NT2/D1 (cell line): ENCODE data around the gene FTSJ3.
"Not testable (repeated sequence)": the region's sequence is repeated elsewhere in the genome, so short reads cannot be mapped to it uniquely, and the experiment has no call there.

Source experiments
- DNase-seq: peaks from one replicate; pipeline ENCODE4 v3.0.0-alpha.2; 2011; ENCODE audit warnings: low read depth, low spot score
- H3K27me3 ChIP-seq: 2 replicates; pipeline ENCODE4 v1.6.0; 2011; ENCODE audit warnings: mild to moderate bottlenecking; ENCODE audit not compliant: insufficient read length, insufficient read depth
- H3K36me3 ChIP-seq: 2 replicates; pipeline ENCODE4 v1.6.1; 2011; ENCODE audit warnings: mild to moderate bottlenecking, low read length, mixed read lengths; ENCODE audit not compliant: insufficient read depth, insufficient read length
- H3K4me1 ChIP-seq: 2 replicates; pipeline ENCODE4 v1.5.1; 2011; ENCODE audit not compliant: insufficient read depth, insufficient read length
- H3K4me3 ChIP-seq: 2 replicates; pipeline ENCODE4 v1.5.1; 2011; ENCODE audit warnings: low read depth; ENCODE audit not compliant: insufficient read length
- H3K9ac ChIP-seq: 2 replicates; pipeline ENCODE4 v1.6.0; 2011; ENCODE audit warnings: low read depth; ENCODE audit not compliant: insufficient read length
- H3K9me3 ChIP-seq: 2 replicates; pipeline ENCODE4 v1.5.1; 2011; ENCODE audit warnings: mild to moderate bottlenecking, low read length; ENCODE audit not compliant: insufficient read depth
- SUZ12 ChIP-seq: IDR thresholded peaks from 2 replicates; pipeline ENCODE4 v1.6.1; 2011; ENCODE audit not compliant: insufficient read length, insufficient read depth; ENCODE audit errors: extremely low read depth
- YY1 ChIP-seq: IDR thresholded peaks from 2 replicates; pipeline ENCODE4 v1.6.1; 2011; ENCODE audit not compliant: insufficient read length, insufficient read depth
- ZNF274 ChIP-seq: IDR thresholded peaks from 2 replicates; pipeline ENCODE4 v1.6.1; 2011; ENCODE audit warnings: mild to moderate bottlenecking, low read depth, low read length

The FTSJ3 gene

GRCh38 chr17:63809970-63810369 is 17.5 kb downstream of the FTSJ3 start:
- Histone ChIP-seq H3K36me3 (peaks cover 93% of the 10 kb centered on the region), H3K27me3 (no peaks in the 10 kb centered on the region), H3K9ac (no peak overlapping the region), H3K9me3 (no peaks in the 10 kb centered on the region), H3K4me3 (no peak overlapping the region), H3K4me1 (no peaks in the 10 kb centered on the region)
- no peak for DNase-seq
- TF ChIP-seq YY1, result no peak
- no peak for TF ChIP-seq ZNF274
- TF ChIP-seq SUZ12, result no peak

GRCh38 chr17:63805591-63805990 is 21.9 kb downstream of the FTSJ3 start:
- no peak overlapping the region for H3K9ac ChIP-seq
- TF ChIP-seq SUZ12 (no peak), ZNF274 (no peak), YY1 (no peak)

GRCh38 chr17:63804328-63804727 is 23.1 kb downstream of the FTSJ3 start:
- TF ChIP-seq SUZ12 (no peak), ZNF274 (no peak), YY1 (no peak)
- H3K36me3 ChIP-seq, result peaks cover 86% of the 10 kb centered on the region

More at GRCh38 chr17:63805591-63805990, 21.9 kb downstream of the FTSJ3 start:
- Histone ChIP-seq H3K36me3 (peaks cover 86% of the 10 kb centered on the region), H3K9me3 (no peaks in the 10 kb centered on the region), H3K4me1 (no peaks in the 10 kb centered on the region), H3K27me3 (no peaks in the 10 kb centered on the region), H3K4me3 (no peak overlapping the region)
- no peak for DNase-seq

GRCh38 chr17:63800783-63801182 is 26.7 kb downstream of the FTSJ3 start:
- no peak for TF ChIP-seq ZNF274
- no peak for TF ChIP-seq SUZ12
- no peak for TF ChIP-seq YY1
- Histone ChIP-seq H3K4me1 (no peaks in the 10 kb centered on the region), H3K36me3 (peaks cover 89% of the 10 kb centered on the region), H3K27me3 (no peaks in the 10 kb centered on the region), H3K9ac (no peak overlapping the region), H3K9me3 (no peaks in the 10 kb centered on the region), H3K4me3 (no peak overlapping the region)
- no peak for DNase-seq

More at GRCh38 chr17:63804328-63804727, 23.1 kb downstream of the FTSJ3 start:
- no peak for DNase-seq
- H3K4me3 ChIP-seq, result no peak overlapping the region
- no peak overlapping the region for H3K9ac ChIP-seq
- H3K27me3 ChIP-seq, result no peaks in the 10 kb centered on the region
- H3K4me1 ChIP-seq, result no peaks in the 10 kb centered on the region
- no peaks in the 10 kb centered on the region for H3K9me3 ChIP-seq

- TF ChIP-seq YY1 (no peak), SUZ12 (no peak), ZNF274 (no peak)
- H3K36me3 ChIP-seq, result peaks cover 91% of the 10 kb centered on the region
- H3K4me3 ChIP-seq, result no peak overlapping the region
- H3K4me1 ChIP-seq, result no peaks in the 10 kb centered on the region
- H3K27me3 ChIP-seq, result no peaks in the 10 kb centered on the region
- no peaks in the 10 kb centered on the region for H3K9me3 ChIP-seq
- no peak overlapping the region for H3K9ac ChIP-seq
- no peak for DNase-seq
These were observed 28.8 kb downstream of the FTSJ3 start for GRCh38 chr17:63798572-63799106.

- H3K36me3 ChIP-seq, result peaks cover 97% of the 10 kb centered on the region
- not testable (repeated sequence) for H3K9ac ChIP-seq, H3K27me3 ChIP-seq, H3K4me3 ChIP-seq, H3K9me3 ChIP-seq, DNase-seq, H3K4me1 ChIP-seq
These were observed 31.1 kb downstream of the FTSJ3 start for GRCh38 chr17:63796375-63796774.

GRCh38 chr17:63792055-63792729 is 35.3 kb downstream of the FTSJ3 start:
- Histone ChIP-seq H3K9ac (no peak overlapping the region), H3K4me3 (no peak overlapping the region), H3K36me3 (peaks cover 96% of the 10 kb centered on the region), H3K27me3 (no peaks in the 10 kb centered on the region), H3K4me1 (no peaks in the 10 kb centered on the region), H3K9me3 (no peaks in the 10 kb centered on the region)
- DNase-seq, result no peak
- no peak for TF ChIP-seq ZNF274
- TF ChIP-seq SUZ12, result no peak
- TF ChIP-seq YY1, result no peak
